OCI-LY7 (cell line): ENCODE data around the gene SPINK4. TPM values are rescaled to one million over a fixed set of nuclear protein-coding genes. Genes with fewer than 3 reads are reported as not detected.

Experiments
- BruUV-seq: library from RNA; stranded (reverse); fragments of 400-500 nt; replicated peaks from 2 replicates; lab custom pipeline; 2021; lab: Mats Ljungman, UMichigan
- CTCF ChIA-PET: fragments of 300-600 bp; sonication (Branson Sonifier 250); formaldehyde crosslinking; loops from one replicate; lab custom pipeline; 2022; ENCODE audit warnings: antibody characterized with exemption; ENCODE audit not compliant: unreplicated experiment; lab: Charles Lee
- POLR2A ChIA-PET: fragments of 300-600 bp; sonication (Branson Sonifier 250); formaldehyde crosslinking; loops from one replicate; lab custom pipeline; 2022; ENCODE audit warnings: antibody characterized with exemption; lab: Charles Lee
- DNase-seq: peaks from one replicate; pipeline ENCODE4 v3.0.0-alpha.2; 2015; ENCODE audit warnings: low spot score
- H2AFZ ChIP-seq: fragments of 200-600 bp; sonication (generic), shearing (Covaris generic); 2 replicates; pipeline ENCODE4 v1.6.1; 2014; ENCODE audit warnings: mild to moderate bottlenecking, antibody characterized with exemption, low read length, moderate library complexity
- H3K27ac ChIP-seq: fragments of 200-600 bp; sonication (generic); 2 replicates; pipeline ENCODE4 v1.5.1; 2014; ENCODE audit warnings: mixed run types, low read depth, mild to moderate bottlenecking, moderate library complexity, low read length, inconsistent platforms; ENCODE audit not compliant: poor library complexity, severe bottlenecking
- H3K36me3 ChIP-seq: fragments of 200-600 bp; sonication (generic); 2 replicates; pipeline ENCODE4 v1.6.1; 2014; ENCODE audit warnings: mild to moderate bottlenecking, antibody characterized with exemption, low read length, moderate library complexity, mixed read lengths; ENCODE audit not compliant: insufficient read depth
- H3K4me1 ChIP-seq: fragments of 200-600 bp; sonication (generic); 2 replicates; pipeline ENCODE4 v1.5.1; 2014; ENCODE audit warnings: mild to moderate bottlenecking, low read length; ENCODE audit not compliant: insufficient read depth, poor library complexity, severe bottlenecking
- H3K4me2 ChIP-seq: fragments of 200-600 bp; sonication (generic); 2 replicates; pipeline ENCODE4 v1.6.1; 2014; ENCODE audit warnings: mild to moderate bottlenecking, low read length
- H3K4me3 ChIP-seq: fragments of 200-600 bp; sonication (generic); 2 replicates; pipeline ENCODE4 v1.5.1; 2014; ENCODE audit warnings: mild to moderate bottlenecking, low read depth, low read length; ENCODE audit not compliant: poor library complexity, severe bottlenecking
- H3K79me2 ChIP-seq: fragments of 200-600 bp; sonication (generic); 2 replicates; pipeline ENCODE4 v1.6.1; 2016; ENCODE audit warnings: low read depth, mild to moderate bottlenecking, low read length, moderate library complexity, mixed read lengths; ENCODE audit not compliant: insufficient read depth
- H3K9me2 ChIP-seq: fragments of 200-600 bp; sonication (generic); 2 replicates; pipeline ENCODE4 v1.6.1; 2016; ENCODE audit warnings: mild to moderate bottlenecking, low read length, mixed read lengths; ENCODE audit not compliant: insufficient read depth
- H3K9me3 ChIP-seq: fragments of 200-600 bp; sonication (generic); 2 replicates; pipeline ENCODE4 v1.6.1; 2014; ENCODE audit warnings: mild to moderate bottlenecking, mixed run types, low read length, mixed read lengths
- H4K20me1 ChIP-seq: fragments of 200-600 bp; sonication (generic); 2 replicates; pipeline ENCODE4 v1.6.1; 2014; ENCODE audit warnings: mild to moderate bottlenecking, antibody characterized with exemption, low read length, moderate library complexity, mixed read lengths; ENCODE audit not compliant: insufficient read depth
- EZH2phosphoT487 ChIP-seq: fragments of 200-600 bp; sonication (generic); IDR thresholded peaks from 2 replicates; pipeline ENCODE4 v1.6.1; 2018; ENCODE audit warnings: low read depth, borderline replicate concordance, mild to moderate bottlenecking, mixed run types, antibody characterized with exemption, low read length, moderate library complexity, mixed read lengths
- intact Hi-C: fragments of 100-400 bp; cut with micrococcal nuclease; formaldehyde crosslinking; loops from one replicate; pipeline ENCODE4 v1.10.0; 2022; ENCODE audit not compliant: unreplicated experiment
- total RNA-seq, 2 experiments: library from RNA; depleted of rRNA in 1 of 2; stranded (reverse); fragments of >200 nt in 1 of 2; shearing (Covaris generic) in 1 of 2; gene quantifications; 2 replicates each; pipeline ENCODE4 v1.2.3, GENCODE V29; 2014 to 2022
- TF ChIP-seq, protein P1 (sequence below): fragments of 200-600 bp; sonication (generic); conservative IDR thresholded peaks from 2 replicates; pipeline ENCODE4 v1.5.1; 2014; ENCODE audit warnings: mild to moderate bottlenecking, antibody characterized with exemption, low read length, moderate library complexity, mixed read lengths

SPINK4 gene
- total RNA-seq, 2 experiments from 2014 or later, result not detected

DNA sequence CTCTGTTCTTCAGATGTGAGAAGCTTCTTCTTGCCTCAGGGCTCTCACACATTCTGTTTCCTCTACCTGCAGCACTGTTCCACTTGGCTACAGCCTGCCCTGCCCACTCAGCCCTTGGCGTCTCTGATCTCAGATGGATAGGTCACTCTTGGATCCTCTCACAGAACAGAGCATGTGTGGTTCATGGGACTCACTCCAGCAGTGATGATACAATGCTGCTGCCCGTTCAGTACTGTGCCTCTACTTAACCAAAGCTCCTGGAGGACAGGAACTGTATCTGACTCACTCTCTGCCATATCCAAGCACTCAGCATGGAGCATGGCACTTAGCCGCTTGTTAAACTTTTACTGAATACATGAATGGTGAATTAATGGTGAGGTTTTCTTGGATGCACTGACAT is 3.4 kb upstream of the SPINK4 start:
- Histone ChIP-seq H2AFZ (no peak overlapping the region), H4K20me1 (no peaks in the 10 kb centered on the region), H3K36me3 (no peaks in the 10 kb centered on the region), H3K4me3 (no peak overlapping the region), H3K79me2 (no peaks in the 10 kb centered on the region), H3K4me1 (no peaks in the 10 kb centered on the region), H3K9me2 (no peaks in the 10 kb centered on the region), H3K9me3 (no peaks in the 10 kb centered on the region), H3K4me2 (no peak overlapping the region), H3K27ac (no peak overlapping the region)
- no TSS peak for BruUV-seq
- intact Hi-C loops, result no loop called here
- CTCF ChIA-PET, result interaction anchor here (0.8 kb wide), 1 partner anchor 10 kb away, joined by 3 read pairs; no protein-coding TSS in a partner anchor
- no peak for DNase-seq
- TF ChIP-seq EZH2phosphoT487, result no peak
- TF ChIP-seq, protein P1, sequence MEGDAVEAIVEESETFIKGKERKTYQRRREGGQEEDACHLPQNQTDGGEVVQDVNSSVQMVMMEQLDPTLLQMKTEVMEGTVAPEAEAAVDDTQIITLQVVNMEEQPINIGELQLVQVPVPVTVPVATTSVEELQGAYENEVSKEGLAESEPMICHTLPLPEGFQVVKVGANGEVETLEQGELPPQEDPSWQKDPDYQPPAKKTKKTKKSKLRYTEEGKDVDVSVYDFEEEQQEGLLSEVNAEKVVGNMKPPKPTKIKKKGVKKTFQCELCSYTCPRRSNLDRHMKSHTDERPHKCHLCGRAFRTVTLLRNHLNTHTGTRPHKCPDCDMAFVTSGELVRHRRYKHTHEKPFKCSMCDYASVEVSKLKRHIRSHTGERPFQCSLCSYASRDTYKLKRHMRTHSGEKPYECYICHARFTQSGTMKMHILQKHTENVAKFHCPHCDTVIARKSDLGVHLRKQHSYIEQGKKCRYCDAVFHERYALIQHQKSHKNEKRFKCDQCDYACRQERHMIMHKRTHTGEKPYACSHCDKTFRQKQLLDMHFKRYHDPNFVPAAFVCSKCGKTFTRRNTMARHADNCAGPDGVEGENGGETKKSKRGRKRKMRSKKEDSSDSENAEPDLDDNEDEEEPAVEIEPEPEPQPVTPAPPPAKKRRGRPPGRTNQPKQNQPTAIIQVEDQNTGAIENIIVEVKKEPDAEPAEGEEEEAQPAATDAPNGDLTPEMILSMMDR, result no peak
- POLR2A ChIA-PET, result interaction anchor here (1.4 kb wide), 1 partner anchor 10 kb away, joined by 5 read pairs; no protein-coding TSS in a partner anchor

DNA sequence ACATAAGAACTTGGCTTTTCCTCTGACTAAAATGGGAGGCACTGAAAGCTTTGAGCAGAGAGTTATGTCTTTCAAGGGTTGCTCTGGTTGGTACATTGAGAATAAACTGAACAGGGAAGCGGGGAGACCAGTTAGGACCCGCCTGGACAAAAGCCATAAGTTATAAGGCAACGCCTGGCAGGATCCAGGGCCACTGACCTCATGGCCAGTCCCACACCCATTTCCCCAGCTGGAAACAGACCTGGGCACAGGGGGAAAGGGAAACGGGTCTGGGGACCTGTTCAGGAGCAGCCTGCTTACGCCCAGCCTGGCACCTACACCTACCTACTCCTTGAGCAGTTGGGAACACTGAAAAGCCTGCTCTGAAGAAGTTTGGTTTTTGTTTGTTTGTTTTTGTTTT is 1.3 kb downstream of the SPINK4 start:
- intact Hi-C loops, result no loop called here
- no peak overlapping the region for H3K4me2 ChIP-seq
- H3K9me3 ChIP-seq, result no peaks in the 10 kb centered on the region
- H3K4me1 ChIP-seq, result no peaks in the 10 kb centered on the region
- no peaks in the 10 kb centered on the region for H4K20me1 ChIP-seq
- ChIA-PET POLR2A (interaction anchor here (0.5 to 1.2 kb wide), 2 partner anchors 22 to 174 kb away, joined by 3 to 4 read pairs; no protein-coding TSS in a partner anchor), CTCF (no interaction called here)
- TF ChIP-seq, protein P1, result no peak
- no peak for TF ChIP-seq EZH2phosphoT487
- H3K27ac ChIP-seq, result no peak overlapping the region
- no peak for DNase-seq
- H3K36me3 ChIP-seq, result no peaks in the 10 kb centered on the region
- H3K79me2 ChIP-seq, result no peaks in the 10 kb centered on the region
- BruUV-seq, result no TSS peak
- no peaks in the 10 kb centered on the region for H3K9me2 ChIP-seq
- H2AFZ ChIP-seq, result no peak overlapping the region
- H3K4me3 ChIP-seq, result no peak overlapping the region

DNA sequence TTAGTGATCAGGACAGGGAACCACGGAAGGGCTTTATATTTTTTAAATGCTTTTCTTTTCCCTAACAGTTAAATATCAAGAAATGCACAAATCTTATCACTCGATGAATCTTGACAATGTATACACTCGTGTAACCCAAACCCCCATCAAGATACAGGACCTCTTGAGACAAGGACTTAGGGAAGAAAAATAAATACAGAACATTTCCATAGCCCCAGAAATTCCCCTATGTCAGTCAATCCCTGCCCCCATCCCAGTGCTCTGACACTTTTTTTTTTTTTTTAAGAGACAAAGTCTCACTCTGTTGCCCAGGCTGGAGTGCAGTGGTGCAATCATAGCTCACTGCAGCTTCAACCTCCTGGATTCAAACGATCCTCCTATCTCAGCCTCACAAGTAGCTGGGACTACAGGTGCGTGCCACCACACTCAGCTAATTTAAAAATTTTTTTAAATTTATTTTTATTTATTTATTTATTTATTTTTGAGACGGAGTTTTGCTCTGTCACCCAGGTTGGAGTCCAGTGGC is 2.7 kb downstream of the SPINK4 start:
- TF ChIP-seq, protein P1, result no peak
- TF ChIP-seq EZH2phosphoT487, result no peak
- Histone ChIP-seq H4K20me1 (no peaks in the 10 kb centered on the region), H3K9me2 (no peaks in the 10 kb centered on the region), H2AFZ (no peak overlapping the region), H3K4me2 (no peak overlapping the region), H3K4me3 (no peak overlapping the region), H3K79me2 (no peaks in the 10 kb centered on the region), H3K9me3 (no peaks in the 10 kb centered on the region), H3K36me3 (no peaks in the 10 kb centered on the region), H3K4me1 (no peaks in the 10 kb centered on the region), H3K27ac (no peak overlapping the region)
- DNase-seq, result no peak
- ChIA-PET POLR2A (interaction anchor here (0.7 to 1.3 kb wide), 3 partner anchors 16 to 105 kb away, joined by 3 read pairs; no protein-coding TSS in a partner anchor), CTCF (no interaction called here)
- intact Hi-C loops, result no loop called here
- BruUV-seq, result no TSS peak
